Activated CD8-positive, alpha-beta memory T cell treated with anti-CD3 and anti-CD28 coated beads, Interleukin-2, amount 10 ng/mL, durations not matched to agents 7 days and 5 days (primary cell): ENCODE results near the gene SLMAP. TPM values are rescaled to one million over a fixed set of nuclear protein-coding genes. Genes with fewer than 3 reads are reported as not detected.
A peak's percentile ranks its signal among the peaks of the same experiment; 100 is the strongest.

Source experiments
- ATAC-seq: fragments of 150-1000 bp; cut with Tn5 transposase; one replicate; pipeline ENCODE4 v1.10.0; 2021; ENCODE audit warnings: moderate library complexity
- CTCF ChIA-PET: fragments of 350-600 bp; sonication (Branson Sonifier 250); formaldehyde crosslinking; loops from one replicate; lab custom pipeline; 2021; ENCODE audit warnings: antibody characterized with exemption; lab: Charles Lee
- DNase-seq: peaks from one replicate; pipeline ENCODE4 v3.0.0-alpha.2; 2020
- H3K27ac Mint-ChIP-seq: one replicate; pipeline ENCODE4 v1.8.0; 2021; ENCODE audit warnings: mild to moderate bottlenecking, mixed read lengths
- H3K27me3 Mint-ChIP-seq: one replicate; pipeline ENCODE4 v1.8.0; 2021; ENCODE audit warnings: mixed read lengths
- H3K36me3 Mint-ChIP-seq: one replicate; pipeline ENCODE4 v1.8.0; 2021; ENCODE audit warnings: mild to moderate bottlenecking, mixed read lengths
- H3K4me1 Mint-ChIP-seq: one replicate; pipeline ENCODE4 v1.8.0; 2021; ENCODE audit warnings: mixed read lengths
- H3K4me3 Mint-ChIP-seq: one replicate; pipeline ENCODE4 v1.8.0; 2021; ENCODE audit warnings: mild to moderate bottlenecking, moderate library complexity, mixed read lengths
- H3K9me3 Mint-ChIP-seq: one replicate; pipeline ENCODE4 v1.8.0; 2022; ENCODE audit warnings: low read depth, mixed read lengths
- total RNA-seq, 2 experiments: library from RNA; stranded (reverse); gene quantifications; one replicate each; pipeline ENCODE4 v1.2.3, GENCODE V29; 2021

SLMAP gene
- total RNA-seq, 2 experiments from 2014 or later = 57.6 to 69.6 TPM

DNA sequence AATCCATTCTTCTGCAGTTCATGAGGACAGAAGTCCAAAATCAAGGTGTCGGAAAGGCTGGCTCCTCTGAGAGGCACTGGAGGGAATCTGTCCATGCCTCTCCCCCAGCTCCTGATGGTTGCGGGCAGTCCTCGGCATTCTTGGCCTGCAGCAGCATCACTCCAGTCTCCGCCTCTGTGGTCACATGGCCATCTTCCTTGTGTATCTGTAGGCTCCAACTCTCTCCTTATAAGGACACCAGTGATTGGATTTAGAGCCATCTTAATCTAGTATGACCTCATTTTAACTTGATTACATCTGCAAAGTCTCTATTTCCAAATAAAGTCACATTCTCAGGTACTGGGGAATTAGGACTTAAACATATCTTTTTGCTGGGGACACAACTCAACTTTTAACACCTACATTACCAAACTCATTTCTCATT, 196.1 kb downstream of the SLMAP start:
- Mint-ChIP-seq H3K9me3 (no peaks in the 10 kb centered on the region), H3K36me3 (no peaks in the 10 kb centered on the region), H3K27ac (no peak overlapping the region), H3K4me3 (no peak overlapping the region), H3K27me3 (no peaks in the 10 kb centered on the region), H3K4me1 (peaks cover 12% of the 10 kb centered on the region)
- DNase-seq = no peak
- CTCF ChIA-PET = no interaction called here
- ATAC-seq = no peak

DNA sequence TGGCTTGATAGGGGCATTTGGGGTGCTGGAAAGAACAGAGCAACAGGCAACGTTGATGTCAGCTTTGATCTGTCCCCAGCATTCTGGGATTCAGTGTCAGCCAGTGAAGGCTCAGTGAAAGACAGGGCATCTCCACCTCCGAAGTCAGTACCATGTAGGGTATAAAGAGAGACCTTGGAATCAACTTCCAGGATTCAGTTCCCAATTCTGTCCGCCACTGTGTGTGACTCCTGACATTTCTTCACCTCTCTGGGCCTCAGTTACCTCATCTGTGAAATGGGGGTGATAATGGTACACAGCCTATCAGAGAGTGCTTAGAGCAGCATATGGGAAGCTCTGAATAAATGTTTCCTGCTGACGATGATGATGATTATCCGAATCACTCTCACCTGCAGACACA, 196.5 kb downstream of the SLMAP start:
- CTCF ChIA-PET = no interaction called here

DNA sequence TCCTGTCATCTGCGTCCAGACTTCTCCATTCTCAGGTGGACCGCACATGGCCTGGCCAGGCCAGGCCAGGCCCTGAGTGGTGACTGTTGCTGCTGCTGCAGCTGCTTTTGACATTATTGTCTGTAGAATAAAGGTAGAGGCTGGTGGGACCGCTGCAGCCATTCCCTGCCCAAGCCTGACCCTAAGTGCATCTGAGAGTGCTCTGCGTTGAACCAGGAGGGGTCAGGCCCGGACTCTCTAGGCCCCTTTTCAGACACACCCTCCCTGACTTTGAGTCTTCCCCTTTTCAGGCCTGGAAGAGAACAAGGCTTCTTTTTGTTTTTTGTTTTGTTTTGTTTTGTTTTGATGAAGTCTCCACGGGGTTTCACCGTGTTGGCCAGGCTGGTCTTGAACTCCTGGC, 197.5 kb downstream of the SLMAP start:
- Mint-ChIP-seq H3K36me3 (no peaks in the 10 kb centered on the region), H3K4me3 (no peak overlapping the region), H3K27me3 (no peaks in the 10 kb centered on the region), H3K9me3 (no peaks in the 10 kb centered on the region), H3K27ac (no peak overlapping the region), H3K4me1 (peaks cover 15% of the 10 kb centered on the region)
- DNase-seq (no peak), ATAC-seq (no peak)
- CTCF ChIA-PET = no interaction called here

More for the DNA sequence above, 196.5 kb downstream of the SLMAP start:
- no peaks in the 10 kb centered on the region for H3K9me3 Mint-ChIP-seq
- H3K27me3 Mint-ChIP-seq = no peaks in the 10 kb centered on the region
- no peaks in the 10 kb centered on the region for H3K36me3 Mint-ChIP-seq
- no peak overlapping the region for H3K27ac Mint-ChIP-seq
- peaks cover 12% of the 10 kb centered on the region for H3K4me1 Mint-ChIP-seq
- ATAC-seq (no peak), DNase-seq (no peak)
- no peak overlapping the region for H3K4me3 Mint-ChIP-seq

DNA sequence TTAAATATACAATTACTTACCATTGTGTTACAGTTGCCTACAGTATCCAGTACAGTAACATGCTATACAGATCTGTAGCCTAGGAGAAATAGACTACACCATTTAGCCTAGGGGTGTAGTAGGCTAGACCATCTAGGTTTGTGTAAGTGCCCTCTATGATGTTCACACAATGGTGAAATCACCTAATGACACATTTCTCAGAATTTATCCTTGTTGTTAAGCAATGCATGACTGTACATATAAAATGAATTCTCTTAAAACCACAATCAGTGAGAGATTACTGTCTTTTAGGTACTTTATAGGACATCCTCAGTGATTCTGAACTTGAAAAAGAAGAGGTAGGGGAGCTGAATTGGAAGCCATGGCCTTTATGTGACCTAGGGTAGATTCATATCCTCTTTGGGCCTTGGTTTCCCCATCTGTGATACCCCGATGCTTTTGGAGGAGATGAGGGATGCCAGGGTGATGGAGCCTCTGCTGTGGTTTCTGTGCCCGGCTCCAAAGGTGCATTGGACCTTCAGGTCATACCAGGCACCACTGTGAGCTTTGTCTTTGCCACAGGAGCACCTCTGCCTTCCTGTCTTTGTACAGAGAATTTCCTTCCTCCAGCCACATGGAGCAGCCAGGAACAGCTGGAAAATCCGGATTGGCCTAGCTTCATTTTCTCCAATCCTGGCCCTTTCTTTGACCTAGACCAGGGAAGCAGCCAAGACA, 200.2 kb downstream of the SLMAP start:
- H3K4me1 Mint-ChIP-seq = peaks cover 24% of the 10 kb centered on the region
- H3K27me3 Mint-ChIP-seq = peaks cover 2% of the 10 kb centered on the region
- CTCF ChIA-PET = no interaction called here
- no peaks in the 10 kb centered on the region for H3K9me3 Mint-ChIP-seq
- H3K36me3 Mint-ChIP-seq = no peaks in the 10 kb centered on the region
- DNase-seq (no peak), ATAC-seq (no peak)
- no peak overlapping the region for H3K4me3 Mint-ChIP-seq
- no peak overlapping the region for H3K27ac Mint-ChIP-seq

DNA sequence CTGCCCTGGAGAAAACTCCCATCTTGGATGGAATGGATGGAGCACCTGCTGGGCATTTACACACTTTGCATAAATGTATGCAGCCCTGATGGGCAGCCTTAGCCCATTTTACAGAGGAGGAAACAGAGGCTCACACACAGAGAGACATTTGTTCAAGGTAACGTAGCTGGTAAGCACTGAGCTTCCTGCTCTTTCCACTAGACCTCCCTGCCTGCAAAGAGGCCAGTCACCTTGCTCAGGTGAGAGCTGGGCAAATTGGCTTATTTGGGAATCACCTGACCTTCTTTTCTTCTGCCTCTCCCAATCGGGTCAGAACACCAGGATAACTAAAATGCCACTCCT, 200.7 kb downstream of the SLMAP start:
- no peak overlapping the region for H3K4me3 Mint-ChIP-seq
- DNase-seq (no peak), ATAC-seq (no peak)
- CTCF ChIA-PET = no interaction called here
- H3K4me1 Mint-ChIP-seq = peaks cover 19% of the 10 kb centered on the region
- peaks cover 2% of the 10 kb centered on the region for H3K27me3 Mint-ChIP-seq
- H3K36me3 Mint-ChIP-seq = no peaks in the 10 kb centered on the region
- no peak overlapping the region for H3K27ac Mint-ChIP-seq
- no peaks in the 10 kb centered on the region for H3K9me3 Mint-ChIP-seq

DNA sequence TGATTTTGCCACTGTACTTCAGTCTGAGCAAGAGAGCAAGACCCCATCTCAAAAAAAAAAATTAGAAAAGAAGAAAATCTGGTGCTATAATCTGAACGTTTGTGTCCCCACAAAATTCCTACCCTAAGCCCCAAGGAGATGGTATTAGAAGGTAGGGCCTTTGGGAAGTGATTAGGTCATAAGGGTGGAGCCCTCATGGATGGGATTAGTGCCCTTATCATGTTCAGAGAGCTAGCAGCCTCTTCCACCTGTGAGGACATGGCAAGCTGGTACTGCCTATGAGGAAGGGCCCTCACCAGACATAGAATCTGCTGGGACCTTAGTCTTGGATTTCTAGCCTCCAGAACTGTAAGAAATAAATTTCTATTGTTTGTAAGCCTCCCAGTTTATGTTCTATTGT, 201.7 kb downstream of the SLMAP start:
- DNase-seq (no peak), ATAC-seq (no peak)
- CTCF ChIA-PET = no interaction called here
- no peaks in the 10 kb centered on the region for H3K9me3 Mint-ChIP-seq
- peaks cover 18% of the 10 kb centered on the region for H3K4me1 Mint-ChIP-seq
- H3K4me3 Mint-ChIP-seq = no peak overlapping the region
- H3K27ac Mint-ChIP-seq = no peak overlapping the region
- H3K36me3 Mint-ChIP-seq = no peaks in the 10 kb centered on the region
- H3K27me3 Mint-ChIP-seq = peaks cover 2% of the 10 kb centered on the region

DNA sequence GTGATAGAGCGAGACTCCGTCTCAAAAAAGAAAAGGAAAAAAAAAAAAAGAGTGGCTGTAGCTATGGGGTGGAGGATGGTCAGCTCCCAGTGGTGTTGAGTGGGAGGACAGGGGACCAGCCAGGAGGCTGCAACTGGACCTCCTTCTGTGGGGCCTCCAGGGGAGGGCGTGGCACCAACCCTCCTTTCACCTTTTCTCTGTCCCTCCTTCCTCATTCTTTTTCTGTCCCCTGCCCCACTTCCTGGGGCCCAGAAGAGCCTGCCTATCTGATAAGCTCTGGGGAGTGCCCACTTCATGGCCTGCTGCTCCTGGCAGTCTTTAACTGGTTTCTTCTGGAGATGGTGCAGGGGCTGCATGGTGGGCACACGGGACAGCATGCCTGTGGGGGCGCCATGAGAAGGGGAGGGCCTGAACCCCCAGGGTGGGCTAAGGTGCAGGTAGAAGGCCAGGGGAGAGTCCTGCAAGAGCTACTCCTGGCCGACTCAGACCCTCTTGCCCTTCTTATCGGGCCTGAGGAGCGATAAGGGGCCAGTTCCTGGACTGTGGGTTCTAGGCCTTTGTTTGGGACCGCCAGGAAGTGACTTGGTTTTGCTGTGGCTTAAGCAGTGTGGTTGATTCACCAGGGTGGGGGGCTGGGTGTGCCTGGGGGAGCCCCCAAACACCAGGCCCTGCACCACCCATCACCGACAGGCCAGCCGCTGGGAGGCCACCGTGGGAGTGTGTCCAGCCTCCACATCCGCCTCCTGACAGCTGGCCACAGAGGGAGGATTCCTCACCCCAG, 202.7 kb downstream of the SLMAP start:
- peak; percentile 40 for ATAC-seq
- peaks cover 2% of the 10 kb centered on the region for H3K27me3 Mint-ChIP-seq
- no peak overlapping the region for H3K4me3 Mint-ChIP-seq
- CTCF ChIA-PET = no interaction called here
- no peak overlapping the region for H3K27ac Mint-ChIP-seq
- H3K4me1 Mint-ChIP-seq = peaks cover 18% of the 10 kb centered on the region
- H3K9me3 Mint-ChIP-seq = no peaks in the 10 kb centered on the region
- H3K36me3 Mint-ChIP-seq = no peaks in the 10 kb centered on the region
- DNase-seq = no peak

DNA sequence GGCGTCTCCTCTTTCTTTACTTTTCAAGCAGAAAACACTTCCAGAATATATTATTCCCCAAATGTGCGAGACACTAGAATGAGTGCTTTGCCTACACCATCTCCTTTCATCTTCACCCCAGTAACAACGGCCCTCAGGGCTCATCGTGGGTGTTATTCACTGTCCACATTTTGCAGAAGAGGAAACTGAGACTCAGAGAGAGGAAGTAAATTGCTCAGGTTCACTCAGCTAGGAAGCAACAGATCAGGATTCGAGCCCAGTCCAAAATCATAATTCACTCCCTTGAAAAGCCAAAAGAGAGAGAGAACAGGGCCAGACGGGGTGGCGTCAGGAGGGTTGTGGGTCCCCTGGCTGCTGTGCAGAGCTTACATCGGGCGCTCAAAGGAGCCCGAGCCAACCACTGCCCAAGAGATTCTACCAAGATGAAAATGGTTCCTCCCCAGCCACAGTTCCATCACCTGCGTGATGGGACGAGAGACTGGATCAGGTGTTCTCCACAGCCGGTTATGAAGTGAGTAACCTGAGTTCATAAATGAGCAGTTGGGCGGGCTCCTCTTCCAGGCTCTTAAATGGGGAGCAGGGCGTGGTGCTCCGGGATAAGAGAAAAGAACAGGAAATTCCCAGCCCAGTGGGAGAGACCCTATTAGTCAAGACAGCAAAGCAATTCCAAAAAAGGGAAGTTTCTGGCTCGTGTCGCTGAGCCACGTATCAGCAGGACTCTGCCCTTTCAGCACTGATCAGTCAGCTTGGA, 203.5 kb downstream of the SLMAP start:
- H3K27ac Mint-ChIP-seq = no peak overlapping the region
- H3K4me3 Mint-ChIP-seq = no peak overlapping the region
- peaks cover 18% of the 10 kb centered on the region for H3K4me1 Mint-ChIP-seq
- H3K36me3 Mint-ChIP-seq = no peaks in the 10 kb centered on the region
- CTCF ChIA-PET = no interaction called here
- no peaks in the 10 kb centered on the region for H3K9me3 Mint-ChIP-seq
- ATAC-seq (no peak), DNase-seq (no peak)
- peaks cover 2% of the 10 kb centered on the region for H3K27me3 Mint-ChIP-seq

DNA sequence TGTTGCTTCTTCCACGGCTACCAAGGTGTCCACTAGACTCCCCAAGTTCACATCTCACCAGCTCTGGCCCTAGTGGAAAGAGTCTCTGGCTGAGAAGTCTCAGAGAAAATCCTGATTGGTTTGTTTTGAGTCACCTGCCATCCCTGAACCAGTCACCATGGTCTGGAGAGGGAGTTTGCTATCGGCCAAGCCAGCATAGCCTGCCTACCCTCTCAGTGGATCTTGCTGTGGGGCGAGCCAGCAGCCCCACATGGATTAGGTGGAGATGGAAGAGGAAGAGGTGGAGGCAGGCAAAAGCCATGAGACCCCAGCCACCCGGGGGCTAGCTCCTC, 204.0 kb downstream of the SLMAP start:
- no peak for ATAC-seq
- Mint-ChIP-seq H3K9me3 (no peaks in the 10 kb centered on the region), H3K36me3 (no peaks in the 10 kb centered on the region), H3K27ac (no peak overlapping the region), H3K4me3 (no peak overlapping the region), H3K27me3 (peaks cover 2% of the 10 kb centered on the region), H3K4me1 (peaks cover 18% of the 10 kb centered on the region)
- no peak for DNase-seq
- CTCF ChIA-PET = no interaction called here

DNA sequence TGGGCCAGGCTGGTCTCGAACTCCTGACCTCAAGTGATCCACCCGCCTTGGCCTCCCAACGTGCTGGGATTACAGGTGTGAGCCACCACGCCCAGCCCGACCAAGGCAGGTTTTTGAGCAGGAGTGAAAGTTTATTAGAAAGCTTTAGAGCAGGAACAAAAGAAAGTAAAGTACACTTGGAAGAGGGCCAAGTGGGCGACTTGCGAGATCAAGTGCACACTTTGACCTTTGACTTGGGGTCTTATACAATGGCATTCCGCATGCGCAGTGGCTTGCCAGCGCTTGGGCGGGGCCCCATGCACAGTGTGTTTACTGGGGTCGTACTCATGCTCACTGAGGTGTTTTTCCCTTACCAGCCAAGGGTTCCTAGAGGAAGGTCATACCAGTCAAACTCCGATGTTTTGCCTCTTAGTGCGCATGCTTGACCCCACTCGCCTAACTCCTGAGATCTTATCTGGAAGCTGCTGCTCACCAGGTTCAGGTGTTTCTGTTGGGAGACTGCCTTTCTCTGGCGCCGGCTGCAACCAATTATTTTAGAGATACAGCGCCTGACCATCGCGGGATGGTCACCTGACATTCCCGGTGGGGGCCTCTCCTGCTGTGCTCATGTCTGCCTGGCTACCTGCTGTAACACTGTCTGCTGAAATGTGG, 205.2 kb downstream of the SLMAP start:
- no peaks in the 10 kb centered on the region for H3K36me3 Mint-ChIP-seq
- DNase-seq (no peak), ATAC-seq (no peak)
- H3K27ac Mint-ChIP-seq = no peak overlapping the region
- no peaks in the 10 kb centered on the region for H3K9me3 Mint-ChIP-seq
- H3K4me1 Mint-ChIP-seq = peaks cover 15% of the 10 kb centered on the region
- CTCF ChIA-PET = interaction anchor here (0.9 to 1.8 kb wide), 3 partner anchors 24 to 347 kb away, joined by 3 read pairs; no protein-coding TSS in a partner anchor
- H3K4me3 Mint-ChIP-seq = no peak overlapping the region
- H3K27me3 Mint-ChIP-seq = peaks cover 2% of the 10 kb centered on the region

DNA sequence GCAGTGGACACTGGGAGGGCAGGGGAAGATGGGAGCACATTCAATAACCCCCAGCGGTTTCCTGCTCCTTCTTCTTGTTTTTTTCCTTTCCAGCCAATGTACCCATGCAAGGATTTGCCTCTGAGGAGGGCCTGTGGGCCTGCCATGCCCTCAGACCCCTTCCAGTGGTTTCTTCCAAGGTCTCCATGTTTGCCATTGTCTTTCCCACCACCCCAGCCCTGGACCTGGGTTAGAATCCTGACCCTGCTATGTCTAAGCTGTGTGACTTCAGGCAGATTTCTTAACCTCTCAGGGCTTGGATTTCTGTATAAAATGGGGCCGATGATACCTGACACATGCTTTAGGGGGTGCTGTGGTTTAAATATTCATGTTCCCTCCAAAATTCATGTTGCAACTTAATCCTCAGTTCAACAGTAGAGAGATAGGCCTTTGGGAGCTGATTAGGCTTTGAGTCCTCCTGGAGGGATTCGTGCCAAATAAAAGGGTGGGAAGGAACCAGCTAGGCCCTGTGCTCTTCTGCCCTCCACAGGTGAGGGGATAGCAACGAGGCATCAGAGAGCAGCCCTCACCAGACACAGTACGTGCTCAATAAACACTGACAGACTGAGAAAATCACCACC, 205.8 kb downstream of the SLMAP start:
- Mint-ChIP-seq H3K4me1 (peaks cover 15% of the 10 kb centered on the region), H3K27me3 (peaks cover 2% of the 10 kb centered on the region), H3K27ac (no peak overlapping the region), H3K36me3 (no peaks in the 10 kb centered on the region), H3K9me3 (no peaks in the 10 kb centered on the region), H3K4me3 (no peak overlapping the region)
- DNase-seq (no peak), ATAC-seq (peak; percentile 43)
- CTCF ChIA-PET = interaction anchor here (0.9 to 1.8 kb wide), 4 partner anchors 23 to 564 kb away, joined by 3 to 4 read pairs (median 3); no protein-coding TSS in a partner anchor

DNA sequence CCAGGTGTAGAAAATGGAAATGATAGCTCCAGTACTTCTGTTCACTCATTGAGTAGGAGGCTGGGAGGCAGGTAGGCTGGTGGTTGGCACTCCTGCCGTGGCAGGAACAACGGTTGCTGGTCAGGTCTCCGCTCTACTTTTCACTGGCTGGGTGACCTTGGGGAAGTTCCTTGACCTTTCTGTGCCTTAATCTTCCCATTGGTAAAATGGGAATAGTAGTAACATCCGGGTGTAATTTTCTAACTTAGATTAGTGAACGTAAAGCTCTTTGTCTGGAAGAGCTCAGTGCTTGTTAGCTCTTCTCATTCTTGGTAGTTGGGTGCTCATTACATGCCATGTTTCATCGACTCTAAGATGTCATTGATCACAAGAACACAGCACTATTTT, 206.3 kb downstream of the SLMAP start:
- no peak for ATAC-seq
- peaks cover 13% of the 10 kb centered on the region for H3K4me1 Mint-ChIP-seq
- CTCF ChIA-PET = interaction anchor here (0.9 to 1.8 kb wide), 4 partner anchors 23 to 565 kb away, joined by 3 to 4 read pairs (median 3); no protein-coding TSS in a partner anchor
- no peak overlapping the region for H3K27ac Mint-ChIP-seq
- peaks cover 2% of the 10 kb centered on the region for H3K27me3 Mint-ChIP-seq
- H3K4me3 Mint-ChIP-seq = no peak overlapping the region
- no peaks in the 10 kb centered on the region for H3K36me3 Mint-ChIP-seq
- DNase-seq = no peak
- H3K9me3 Mint-ChIP-seq = no peaks in the 10 kb centered on the region

DNA sequence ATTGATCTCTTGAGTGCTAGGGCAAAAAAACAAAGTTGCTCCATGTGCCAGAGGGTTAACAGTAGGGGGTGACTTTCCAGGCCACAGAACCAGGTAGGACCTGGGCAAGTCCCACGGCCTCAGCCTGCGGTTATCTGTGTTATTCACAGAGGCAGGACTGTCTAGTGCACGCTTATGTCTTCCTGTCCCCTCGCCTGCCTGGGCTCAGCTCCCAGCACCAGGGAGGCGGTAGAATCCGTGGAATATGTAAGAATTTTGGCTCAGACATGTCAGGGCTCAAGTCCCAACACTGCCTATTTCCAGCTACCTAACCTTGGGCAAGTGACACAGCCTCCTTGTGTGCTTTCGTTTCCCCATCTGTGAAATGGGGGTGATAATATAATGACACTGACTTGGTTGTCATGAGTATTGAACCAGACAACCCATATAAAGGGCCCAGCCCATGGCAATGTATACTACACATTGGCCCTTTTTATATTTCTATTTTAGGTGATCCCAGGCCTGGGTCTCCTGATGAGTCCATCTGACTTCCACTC, 207.8 kb downstream of the SLMAP start:
- ATAC-seq = no peak
- no peak for DNase-seq
- Mint-ChIP-seq H3K4me1 (peaks cover 9% of the 10 kb centered on the region), H3K4me3 (no peak overlapping the region), H3K27me3 (peaks cover 2% of the 10 kb centered on the region), H3K36me3 (no peaks in the 10 kb centered on the region), H3K27ac (no peak overlapping the region), H3K9me3 (no peaks in the 10 kb centered on the region)
- CTCF ChIA-PET = no interaction called here
